Fibroblast of villous mesenchyme (primary cell): ENCODE data around the gene SLC7A8. TPM values are rescaled to one million over a fixed set of nuclear protein-coding genes. Genes with fewer than 3 reads are reported as not detected.

Experiments
- DNase-seq: peaks from one replicate; pipeline ENCODE4 v3.0.0-alpha.2; 2010; ENCODE audit warnings: low read depth
- H3K4me3 ChIP-seq: 2 replicates; pipeline ENCODE4 v1.5.1; 2011; ENCODE audit warnings: low read depth, mild to moderate bottlenecking, low read length
- CTCF ChIP-seq: IDR thresholded peaks from 2 replicates; pipeline ENCODE4 v1.5.1; 2012; ENCODE audit warnings: low read depth, mild to moderate bottlenecking, low read length; ENCODE audit not compliant: insufficient read depth
- total RNA-seq: library from RNA; depleted of rRNA; stranded (reverse); fragments of >200 nt; gene quantifications from 2 replicates; pipeline ENCODE4 v1.2.3, GENCODE V29; 2012

The SLC7A8 gene
- total RNA-seq, 1 donor: 0.86 TPM

GRCh38 chr14:23173796-23174195 is 9.7 kb downstream of the SLC7A8 start:
- H3K4me3 ChIP-seq: no peak overlapping the region
- no peak for DNase-seq
- TF ChIP-seq CTCF: no peak

- DNase-seq: no peak
- no peak overlapping the region for H3K4me3 ChIP-seq
- TF ChIP-seq CTCF: no peak
These were observed 10.4 kb downstream of the SLC7A8 start for GRCh38 chr14:23173031-23173430.

GRCh38 chr14:23172574-23172973 is 10.9 kb downstream of the SLC7A8 start:
- no peak overlapping the region for H3K4me3 ChIP-seq
- no peak for TF ChIP-seq CTCF
- DNase-seq: no peak

- no peak for DNase-seq
- no peak for TF ChIP-seq CTCF
- H3K4me3 ChIP-seq: no peak overlapping the region
These were observed 11.4 kb downstream of the SLC7A8 start for GRCh38 chr14:23172096-23172495.

- TF ChIP-seq CTCF: no peak
- no peak overlapping the region for H3K4me3 ChIP-seq
- peak; percentile 34 for DNase-seq
These were observed 12.1 kb downstream of the SLC7A8 start for GRCh38 chr14:23171222-23171975.

- TF ChIP-seq CTCF: no peak
- no peak for DNase-seq
- H3K4me3 ChIP-seq: no peak overlapping the region
These were observed 13.8 kb downstream of the SLC7A8 start for GRCh38 chr14:23169622-23170021.

GRCh38 chr14:23168246-23168645 is 15.2 kb downstream of the SLC7A8 start:
- DNase-seq: peak; percentile 40
- no peak overlapping the region for H3K4me3 ChIP-seq
- TF ChIP-seq CTCF: no peak
